OCI-LY7 (cell line): ENCODE measurements around the gene SNAPC4. TPM values are rescaled to one million over a fixed set of nuclear protein-coding genes. Genes with fewer than 3 reads are reported as not detected.

Source experiments
- BruUV-seq: library from RNA; stranded (reverse); fragments of 400-500 nt; replicated peaks from 2 replicates; lab custom pipeline; 2021; lab: Mats Ljungman, UMichigan
- CTCF ChIA-PET: fragments of 300-600 bp; sonication (Branson Sonifier 250); formaldehyde crosslinking; loops from one replicate; lab custom pipeline; 2022; ENCODE audit warnings: antibody characterized with exemption; ENCODE audit not compliant: unreplicated experiment; lab: Charles Lee
- POLR2A ChIA-PET: fragments of 300-600 bp; sonication (Branson Sonifier 250); formaldehyde crosslinking; loops from one replicate; lab custom pipeline; 2022; ENCODE audit warnings: antibody characterized with exemption; lab: Charles Lee
- DNase-seq: peaks from one replicate; pipeline ENCODE4 v3.0.0-alpha.2; 2015; ENCODE audit warnings: low spot score
- H2AFZ ChIP-seq: fragments of 200-600 bp; sonication (generic), shearing (Covaris generic); 2 replicates; pipeline ENCODE4 v1.6.1; 2014; ENCODE audit warnings: mild to moderate bottlenecking, antibody characterized with exemption, low read length, moderate library complexity
- H3K27ac ChIP-seq: fragments of 200-600 bp; sonication (generic); 2 replicates; pipeline ENCODE4 v1.5.1; 2014; ENCODE audit warnings: mixed run types, low read depth, mild to moderate bottlenecking, moderate library complexity, low read length, inconsistent platforms; ENCODE audit not compliant: poor library complexity, severe bottlenecking
- H3K36me3 ChIP-seq: fragments of 200-600 bp; sonication (generic); 2 replicates; pipeline ENCODE4 v1.6.1; 2014; ENCODE audit warnings: mild to moderate bottlenecking, antibody characterized with exemption, low read length, moderate library complexity, mixed read lengths; ENCODE audit not compliant: insufficient read depth
- H3K4me1 ChIP-seq: fragments of 200-600 bp; sonication (generic); 2 replicates; pipeline ENCODE4 v1.5.1; 2014; ENCODE audit warnings: mild to moderate bottlenecking, low read length; ENCODE audit not compliant: insufficient read depth, poor library complexity, severe bottlenecking
- H3K4me2 ChIP-seq: fragments of 200-600 bp; sonication (generic); 2 replicates; pipeline ENCODE4 v1.6.1; 2014; ENCODE audit warnings: mild to moderate bottlenecking, low read length
- H3K4me3 ChIP-seq: fragments of 200-600 bp; sonication (generic); 2 replicates; pipeline ENCODE4 v1.5.1; 2014; ENCODE audit warnings: mild to moderate bottlenecking, low read depth, low read length; ENCODE audit not compliant: poor library complexity, severe bottlenecking
- H3K79me2 ChIP-seq: fragments of 200-600 bp; sonication (generic); 2 replicates; pipeline ENCODE4 v1.6.1; 2016; ENCODE audit warnings: low read depth, mild to moderate bottlenecking, low read length, moderate library complexity, mixed read lengths; ENCODE audit not compliant: insufficient read depth
- H3K9me2 ChIP-seq: fragments of 200-600 bp; sonication (generic); 2 replicates; pipeline ENCODE4 v1.6.1; 2016; ENCODE audit warnings: mild to moderate bottlenecking, low read length, mixed read lengths; ENCODE audit not compliant: insufficient read depth
- H3K9me3 ChIP-seq: fragments of 200-600 bp; sonication (generic); 2 replicates; pipeline ENCODE4 v1.6.1; 2014; ENCODE audit warnings: mild to moderate bottlenecking, mixed run types, low read length, mixed read lengths
- H4K20me1 ChIP-seq: fragments of 200-600 bp; sonication (generic); 2 replicates; pipeline ENCODE4 v1.6.1; 2014; ENCODE audit warnings: mild to moderate bottlenecking, antibody characterized with exemption, low read length, moderate library complexity, mixed read lengths; ENCODE audit not compliant: insufficient read depth
- EZH2phosphoT487 ChIP-seq: fragments of 200-600 bp; sonication (generic); IDR thresholded peaks from 2 replicates; pipeline ENCODE4 v1.6.1; 2018; ENCODE audit warnings: low read depth, borderline replicate concordance, mild to moderate bottlenecking, mixed run types, antibody characterized with exemption, low read length, moderate library complexity, mixed read lengths
- intact Hi-C: fragments of 100-400 bp; cut with micrococcal nuclease; formaldehyde crosslinking; loops from one replicate; pipeline ENCODE4 v1.10.0; 2022; ENCODE audit not compliant: unreplicated experiment
- total RNA-seq, 2 experiments: library from RNA; depleted of rRNA in 1 of 2; stranded (reverse); fragments of >200 nt in 1 of 2; shearing (Covaris generic) in 1 of 2; gene quantifications; 2 replicates each; pipeline ENCODE4 v1.2.3, GENCODE V29; 2014 to 2022
- TF ChIP-seq, protein P1 (sequence below): fragments of 200-600 bp; sonication (generic); conservative IDR thresholded peaks from 2 replicates; pipeline ENCODE4 v1.5.1; 2014; ENCODE audit warnings: mild to moderate bottlenecking, antibody characterized with exemption, low read length, moderate library complexity, mixed read lengths

SNAPC4 gene
- total RNA-seq, 2 experiments from 2014 or later, result 13.4 to 16.8 TPM

DNA sequence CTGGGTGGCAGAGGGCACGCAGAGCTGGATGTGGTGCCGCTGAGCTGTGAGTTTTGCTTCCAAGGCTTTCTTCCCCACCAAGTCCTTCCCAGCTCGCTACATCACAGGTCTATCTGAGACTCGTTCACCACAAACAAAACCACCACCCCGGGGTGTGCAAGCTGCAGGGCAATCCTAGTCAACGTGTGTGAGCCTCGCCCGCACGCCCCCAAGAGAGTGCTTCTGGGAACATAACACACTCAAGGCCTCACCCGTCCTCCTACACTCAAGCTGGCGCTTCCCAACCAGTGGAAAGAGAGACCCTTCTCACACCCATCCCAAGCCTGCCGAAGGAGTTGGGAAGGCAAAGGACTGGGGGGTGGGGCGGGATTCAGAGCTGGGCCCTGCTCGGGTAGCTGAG is 10.6 kb downstream of the SNAPC4 start:
- no peaks in the 10 kb centered on the region for H3K9me2 ChIP-seq
- no peaks in the 10 kb centered on the region for H3K4me1 ChIP-seq
- ChIA-PET CTCF (no interaction called here), POLR2A (interaction anchor here (0.7 kb wide), 1 partner anchor 9 kb away, joined by 3 read pairs; no protein-coding TSS in a partner anchor)
- TF ChIP-seq EZH2phosphoT487, result no peak
- TF ChIP-seq, protein P1, sequence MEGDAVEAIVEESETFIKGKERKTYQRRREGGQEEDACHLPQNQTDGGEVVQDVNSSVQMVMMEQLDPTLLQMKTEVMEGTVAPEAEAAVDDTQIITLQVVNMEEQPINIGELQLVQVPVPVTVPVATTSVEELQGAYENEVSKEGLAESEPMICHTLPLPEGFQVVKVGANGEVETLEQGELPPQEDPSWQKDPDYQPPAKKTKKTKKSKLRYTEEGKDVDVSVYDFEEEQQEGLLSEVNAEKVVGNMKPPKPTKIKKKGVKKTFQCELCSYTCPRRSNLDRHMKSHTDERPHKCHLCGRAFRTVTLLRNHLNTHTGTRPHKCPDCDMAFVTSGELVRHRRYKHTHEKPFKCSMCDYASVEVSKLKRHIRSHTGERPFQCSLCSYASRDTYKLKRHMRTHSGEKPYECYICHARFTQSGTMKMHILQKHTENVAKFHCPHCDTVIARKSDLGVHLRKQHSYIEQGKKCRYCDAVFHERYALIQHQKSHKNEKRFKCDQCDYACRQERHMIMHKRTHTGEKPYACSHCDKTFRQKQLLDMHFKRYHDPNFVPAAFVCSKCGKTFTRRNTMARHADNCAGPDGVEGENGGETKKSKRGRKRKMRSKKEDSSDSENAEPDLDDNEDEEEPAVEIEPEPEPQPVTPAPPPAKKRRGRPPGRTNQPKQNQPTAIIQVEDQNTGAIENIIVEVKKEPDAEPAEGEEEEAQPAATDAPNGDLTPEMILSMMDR, result no peak
- H3K79me2 ChIP-seq, result no peaks in the 10 kb centered on the region
- no peak overlapping the region for H3K27ac ChIP-seq
- H3K9me3 ChIP-seq, result no peaks in the 10 kb centered on the region
- BruUV-seq, result no TSS peak
- peaks cover 94% of the 10 kb centered on the region for H3K36me3 ChIP-seq
- H3K4me2 ChIP-seq, result no peak overlapping the region
- H2AFZ ChIP-seq, result no peak overlapping the region
- H4K20me1 ChIP-seq, result no peaks in the 10 kb centered on the region
- no peak for DNase-seq
- intact Hi-C loops, result no loop called here
- no peak overlapping the region for H3K4me3 ChIP-seq

DNA sequence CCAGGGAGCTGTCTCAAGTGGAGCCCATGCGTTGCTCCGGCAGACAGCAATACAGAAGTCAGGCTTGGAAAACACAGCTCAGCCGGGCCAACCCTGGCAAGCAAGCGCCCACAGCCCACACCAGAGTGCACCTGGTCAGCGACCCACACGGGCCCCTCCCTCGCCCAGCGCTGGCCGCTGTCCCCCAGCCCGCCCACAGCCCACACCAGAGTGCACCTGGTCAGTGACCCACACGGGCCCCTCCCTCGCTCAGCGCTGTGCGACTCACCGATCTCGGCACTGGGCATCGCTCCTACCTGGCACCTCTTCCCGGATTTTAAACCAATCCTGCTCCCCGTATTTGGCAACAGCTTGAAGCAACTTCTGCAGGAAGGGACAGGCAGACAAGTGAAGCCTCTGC is 12.8 kb downstream of the SNAPC4 start:
- POLR2A ChIA-PET, result no interaction called here
- CTCF ChIA-PET, result no interaction called here
- TF ChIP-seq, protein P1, result no peak
- TF ChIP-seq EZH2phosphoT487, result no peak

DNA sequence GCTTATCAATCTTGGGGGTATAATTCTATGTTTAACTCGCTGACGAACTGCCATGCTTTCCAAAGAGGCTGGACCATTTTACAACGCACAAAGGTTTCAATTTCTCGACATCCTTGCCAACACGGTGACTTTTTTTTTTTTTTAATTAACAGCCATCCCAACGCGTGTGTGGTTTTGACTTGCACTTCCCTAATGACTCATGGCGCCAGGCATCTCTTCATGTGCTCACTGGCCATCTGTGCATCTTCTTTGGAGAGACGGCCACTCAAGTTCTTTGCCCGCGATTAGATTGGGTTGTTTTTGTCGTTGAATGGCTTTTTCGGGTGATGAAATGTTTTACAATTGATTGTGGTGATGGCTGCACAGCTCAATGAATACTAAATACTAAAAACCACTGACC is 14.0 kb downstream of the SNAPC4 start:
- CTCF ChIA-PET, result no interaction called here

More for the DNA sequence above, 12.8 kb downstream of the SNAPC4 start:
- BruUV-seq, result no TSS peak
- no peak overlapping the region for H3K4me2 ChIP-seq
- no peak overlapping the region for H3K27ac ChIP-seq
- H3K79me2 ChIP-seq, result no peaks in the 10 kb centered on the region
- H2AFZ ChIP-seq, result no peak overlapping the region
- H4K20me1 ChIP-seq, result no peaks in the 10 kb centered on the region
- no peaks in the 10 kb centered on the region for H3K9me2 ChIP-seq
- DNase-seq, result no peak
- intact Hi-C loops, result no loop called here
- H3K9me3 ChIP-seq, result no peaks in the 10 kb centered on the region
- peaks cover 92% of the 10 kb centered on the region for H3K36me3 ChIP-seq
- H3K4me1 ChIP-seq, result no peaks in the 10 kb centered on the region
- H3K4me3 ChIP-seq, result no peak overlapping the region

More for the DNA sequence above, 14.0 kb downstream of the SNAPC4 start:
- intact Hi-C loops, result no loop called here
- no peaks in the 10 kb centered on the region for H3K9me3 ChIP-seq
- no peaks in the 10 kb centered on the region for H4K20me1 ChIP-seq
- BruUV-seq, result no TSS peak
- no peak for DNase-seq
- H3K4me1 ChIP-seq, result no peaks in the 10 kb centered on the region
- H3K4me2 ChIP-seq, result no peak overlapping the region
- H3K4me3 ChIP-seq, result no peak overlapping the region
- H3K9me2 ChIP-seq, result no peaks in the 10 kb centered on the region
- H3K36me3 ChIP-seq, result peaks cover 92% of the 10 kb centered on the region
- TF ChIP-seq EZH2phosphoT487, result no peak
- TF ChIP-seq, protein P1, result no peak
- POLR2A ChIA-PET, result interaction anchor here (0.6 kb wide), 1 partner anchor 75 kb away, joined by 3 read pairs; no protein-coding TSS in a partner anchor
- no peak overlapping the region for H2AFZ ChIP-seq
- H3K79me2 ChIP-seq, result no peaks in the 10 kb centered on the region
- H3K27ac ChIP-seq, result no peak overlapping the region
